HTERT RPE-1 (cell line): ENCODE results near the gene FIGNL2.

ENCODE experiments used
- in situ Hi-C: fragments of 300-500 bp; cut with MboI; formaldehyde crosslinking; loops from 4 replicates; pipeline ENCODE4 v1.14.3; 2020; ENCODE audit warnings: low sequenced_read_pairs

FIGNL2 gene

DNA sequence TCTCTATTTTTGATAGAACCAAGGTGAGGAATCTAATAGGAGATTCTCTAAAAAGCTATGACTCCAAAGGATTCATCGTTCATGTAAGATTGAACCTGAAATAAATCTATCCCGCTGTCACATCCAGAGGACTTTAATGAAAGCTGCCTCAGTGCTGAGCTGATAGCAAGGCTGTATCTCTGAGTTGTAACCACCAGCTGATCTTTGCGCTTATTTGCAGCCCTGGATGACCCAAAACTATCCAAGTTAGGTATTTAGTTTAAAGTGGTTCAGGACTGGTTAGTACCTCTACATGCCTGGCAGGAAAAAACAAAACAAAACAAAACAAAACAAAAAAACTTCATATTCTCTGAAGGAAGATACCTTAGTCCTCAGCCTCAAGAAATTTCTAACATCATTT, 30.6 kb upstream of the FIGNL2 start:
- in situ Hi-C loops = no loop called here

- in situ Hi-C loops = no loop called here
Measured at GRCh38 chr12:51874486-51874885, 26.0 kb upstream of the FIGNL2 start.

DNA sequence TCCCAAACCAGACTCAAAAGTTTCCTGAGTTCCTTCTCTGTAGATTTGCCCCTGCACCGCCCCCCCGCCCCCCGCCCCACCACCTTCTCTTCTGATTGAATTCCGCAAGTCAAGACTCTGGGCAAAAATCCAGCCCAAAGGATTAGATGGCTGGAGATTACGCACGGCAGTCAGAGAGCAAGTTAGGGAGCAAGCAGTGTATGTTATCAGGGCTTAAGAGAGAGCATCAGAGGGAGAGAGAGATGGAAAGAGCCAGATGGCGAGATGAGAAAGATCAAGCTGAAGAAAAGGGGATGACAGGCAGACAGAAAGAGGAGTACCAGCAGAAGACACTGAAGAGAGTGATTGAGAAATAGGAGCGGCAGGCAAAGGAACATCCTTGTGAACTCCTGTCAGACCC, 25.5 kb upstream of the FIGNL2 start:
- in situ Hi-C loops = no loop called here

- in situ Hi-C loops = no loop called here
Measured at GRCh38 chr12:51873251-51873994, 24.9 kb upstream of the FIGNL2 start.

DNA sequence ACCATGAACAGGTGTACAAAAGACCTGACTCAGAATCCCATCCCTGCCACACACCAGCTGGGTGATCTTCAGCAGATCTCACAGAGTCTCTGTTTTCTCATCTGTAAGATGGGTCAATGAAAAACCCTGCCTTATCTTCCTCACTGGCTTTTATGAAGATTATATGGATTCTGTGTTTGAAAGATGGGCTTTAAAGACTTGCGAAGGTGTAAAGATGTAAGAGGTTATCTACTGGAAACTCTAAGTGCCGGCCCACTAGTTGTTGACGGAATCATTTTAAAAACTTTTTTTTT, 24.1 kb upstream of the FIGNL2 start:
- in situ Hi-C loops = no loop called here

- in situ Hi-C loops = no loop called here
Measured at GRCh38 chr12:51871918-51872688, 23.6 kb upstream of the FIGNL2 start.

DNA sequence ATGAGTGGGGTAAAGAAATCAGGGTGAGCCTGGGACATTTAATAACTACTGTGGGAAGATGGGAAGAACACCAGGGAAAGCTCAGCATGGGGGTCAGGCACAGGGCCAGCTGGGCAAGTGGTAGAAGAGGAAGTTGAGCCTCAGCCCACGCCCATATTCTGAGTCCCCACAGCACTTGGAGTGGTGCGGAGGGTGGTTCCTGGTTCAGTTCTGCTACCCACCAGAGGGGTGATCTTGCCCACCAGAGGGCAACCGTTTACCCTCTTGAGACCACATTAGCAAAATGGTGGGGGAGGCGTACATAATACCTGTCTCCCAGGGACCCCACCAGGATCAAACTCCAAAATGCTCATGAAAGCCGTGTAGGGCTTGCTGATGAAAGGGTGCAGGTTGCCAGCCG, 22.6 kb upstream of the FIGNL2 start:
- in situ Hi-C loops = no loop called here

- in situ Hi-C loops = no loop called here
Measured at GRCh38 chr12:51870504-51870903, 22.0 kb upstream of the FIGNL2 start.

GRCh38 chr12:51869931-51870330, 21.4 kb upstream of the FIGNL2 start:
- in situ Hi-C loops = no loop called here

GRCh38 chr12:51869496-51869865, 21.0 kb upstream of the FIGNL2 start:
- in situ Hi-C loops = no loop called here

- in situ Hi-C loops = no loop called here
Measured at GRCh38 chr12:51868821-51869495, 20.4 kb upstream of the FIGNL2 start.

GRCh38 chr12:51867796-51868428, 19.4 kb upstream of the FIGNL2 start:
- in situ Hi-C loops = no loop called here

GRCh38 chr12:51867371-51867770, 18.9 kb upstream of the FIGNL2 start:
- in situ Hi-C loops = no loop called here

GRCh38 chr12:51866762-51867161, 18.2 kb upstream of the FIGNL2 start:
- in situ Hi-C loops = no loop called here

GRCh38 chr12:51866324-51866723, 17.8 kb upstream of the FIGNL2 start:
- in situ Hi-C loops = no loop called here

DNA sequence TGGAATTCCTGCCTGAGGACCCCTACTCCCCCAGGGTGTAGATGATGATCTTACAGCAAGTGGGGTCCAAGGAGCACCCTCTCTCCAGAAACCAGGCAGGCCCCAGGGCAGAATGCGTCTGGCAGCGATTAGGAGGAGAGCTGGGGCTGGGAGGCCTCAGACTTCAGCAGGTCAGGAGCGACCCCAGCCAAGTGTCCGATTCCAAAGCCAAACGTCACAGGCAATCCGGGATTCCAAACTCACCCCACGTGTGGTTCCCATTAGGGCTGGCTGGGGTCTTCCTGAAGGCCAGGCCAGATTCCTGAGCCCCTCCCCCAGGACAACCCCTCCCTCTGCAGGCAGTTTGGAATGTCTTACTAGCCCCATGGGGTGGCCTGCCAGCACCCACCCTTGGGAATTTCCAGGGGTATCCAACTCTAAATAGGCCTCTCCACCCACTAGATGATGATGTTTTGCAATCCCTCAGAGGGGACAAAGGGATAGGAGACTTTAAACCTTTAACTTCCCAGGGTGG, 17.3 kb upstream of the FIGNL2 start:
- in situ Hi-C loops = no loop called here

DNA sequence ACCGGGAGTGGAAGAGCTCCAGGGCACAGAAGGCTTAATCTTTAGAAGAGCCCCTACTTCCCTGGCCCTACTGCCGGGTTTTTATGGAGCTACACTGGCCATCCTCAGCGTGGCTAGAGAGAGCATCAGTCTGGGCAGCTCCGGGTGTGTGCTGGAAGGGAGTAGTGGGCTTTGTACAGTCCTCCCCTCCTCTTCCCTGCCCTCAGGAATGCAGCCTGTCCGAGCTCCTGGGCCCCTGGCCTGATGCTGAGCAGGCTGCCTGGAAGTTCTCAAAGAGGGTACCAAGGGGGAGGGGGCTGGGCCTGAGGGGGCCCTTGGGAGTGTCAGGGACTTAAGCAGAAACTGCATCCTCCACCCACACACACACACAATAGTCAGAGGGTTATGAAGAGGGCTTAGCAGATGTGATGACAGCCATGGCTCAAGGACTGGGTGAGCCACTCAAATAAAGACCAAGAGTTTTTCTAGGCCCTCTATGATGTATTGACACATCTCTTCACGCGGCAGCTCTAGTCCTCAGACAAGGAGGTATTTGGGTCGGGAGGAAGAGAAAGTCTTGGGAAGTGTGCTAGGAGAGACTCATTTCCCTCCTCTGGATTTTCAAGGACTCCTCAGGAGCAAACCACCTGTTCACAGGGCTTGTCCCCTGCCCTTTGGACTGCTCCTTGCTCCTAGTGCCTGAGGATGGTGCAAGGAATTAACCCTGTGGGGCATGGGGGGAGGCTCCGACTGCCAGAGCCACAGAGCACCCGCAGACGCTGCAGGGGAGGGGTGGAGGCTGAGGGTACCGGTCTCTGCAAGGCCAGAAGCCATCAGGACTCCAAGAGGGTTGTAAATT, 16.5 kb upstream of the FIGNL2 start:
- in situ Hi-C loops = no loop called here

DNA sequence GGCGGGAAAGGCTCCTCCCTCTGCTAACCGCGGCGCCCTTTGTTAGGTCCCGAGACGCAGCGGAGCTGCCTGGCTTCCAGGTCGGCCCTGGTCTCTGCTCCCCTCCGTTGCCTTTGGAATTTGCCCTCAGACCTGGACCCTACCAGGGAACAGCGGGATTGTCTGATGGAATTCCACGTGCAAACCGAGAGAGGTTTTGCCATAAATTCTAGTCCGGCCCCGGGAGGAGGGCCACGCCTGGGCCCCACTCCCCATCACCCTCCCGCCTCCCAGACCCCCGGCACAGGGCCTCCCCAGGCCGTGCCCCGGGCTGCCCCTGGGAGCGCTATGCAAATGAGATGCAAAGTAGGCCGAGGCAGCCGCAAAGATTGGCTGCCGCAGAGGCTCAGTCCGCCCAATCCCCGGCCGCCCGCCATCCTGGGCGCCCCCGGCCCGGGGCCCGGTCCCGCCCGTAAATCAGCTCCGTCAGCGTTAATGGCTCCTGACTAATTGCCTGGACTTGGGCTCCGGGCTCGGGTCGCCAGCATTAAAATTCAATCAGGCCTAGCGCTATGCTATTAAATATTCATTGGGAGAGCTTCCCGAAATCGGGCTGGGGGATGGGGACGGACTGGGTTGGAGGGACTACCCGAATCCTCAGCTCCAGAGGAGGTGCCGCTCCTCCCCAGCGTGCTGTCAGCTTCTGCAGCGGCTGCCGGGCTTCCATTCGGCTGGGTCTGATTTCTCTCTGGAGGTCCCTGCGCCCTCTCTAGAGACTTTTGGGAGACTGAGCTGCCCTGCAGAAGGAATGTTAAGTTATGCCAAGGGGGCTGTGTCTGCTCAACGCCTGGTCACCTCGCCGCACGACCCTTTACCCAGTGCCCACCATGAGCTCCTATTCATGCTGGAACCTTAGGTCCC, 15.7 kb upstream of the FIGNL2 start:
- in situ Hi-C loops = no loop called here

DNA sequence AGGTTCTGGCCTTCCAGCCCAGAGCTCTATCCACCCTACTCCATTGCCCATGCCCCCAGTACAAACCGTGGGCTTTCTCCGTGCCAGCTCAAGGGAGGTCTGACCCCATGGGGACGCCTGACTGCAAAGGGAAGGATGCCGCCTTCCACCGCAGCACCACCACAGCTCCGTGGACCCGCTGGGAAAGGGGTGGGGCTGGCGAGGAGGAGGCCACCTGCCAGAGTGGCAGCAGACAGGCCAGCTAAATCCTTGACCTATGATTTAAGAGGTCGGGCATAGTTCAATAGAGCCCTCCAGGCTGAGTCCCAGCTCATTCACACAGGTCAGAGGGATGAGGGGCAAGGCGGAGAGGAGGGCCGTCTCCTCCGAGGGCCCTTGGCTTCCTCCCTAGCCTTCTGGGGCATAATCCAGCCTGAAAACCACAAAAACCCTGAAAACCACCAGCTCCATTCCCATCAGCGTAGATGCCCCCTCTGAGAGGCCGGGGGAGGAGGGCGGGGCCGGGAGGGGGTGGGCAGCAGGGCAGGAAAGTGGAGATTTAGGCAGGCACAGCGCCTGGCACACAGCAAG, 14.9 kb upstream of the FIGNL2 start:
- in situ Hi-C loops = no loop called here
